ENCODE results near the gene MCM10.

The MCM10 gene

DNA sequence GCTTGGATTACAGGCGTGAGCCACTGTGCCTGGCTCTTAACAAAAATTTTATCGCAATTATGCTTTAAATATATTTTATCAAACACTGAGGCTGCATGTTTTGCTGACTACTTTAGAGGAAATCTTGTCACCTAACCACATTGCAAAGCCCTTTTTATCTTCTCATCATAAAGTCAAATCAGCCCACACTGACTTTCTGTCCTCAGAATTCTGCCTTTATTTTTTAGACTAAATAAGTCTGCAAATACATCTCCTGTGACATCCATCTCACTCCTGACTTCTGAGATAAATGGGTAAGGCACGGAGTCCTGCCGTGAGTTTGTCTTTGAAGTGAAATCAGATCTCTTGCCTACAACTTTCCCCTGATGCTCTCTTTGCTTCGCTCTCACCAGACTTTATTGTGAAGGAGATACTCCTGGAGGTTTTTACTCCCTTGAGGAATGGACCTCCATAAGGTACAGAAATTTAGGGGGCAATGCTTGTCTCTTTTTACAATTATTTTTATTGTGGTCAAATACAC lies 96.3 kb downstream of the MCM10 start:
- Histone ChIP-seq H3K4me2 (no peak overlapping the region), H3K79me2 (ENCODE audit: insufficient read depth, low read depth) (no peaks in the 10 kb centered on the region), H3K4me3 (IDR thresholded peaks at IDR 0.05; ENCODE audit: insufficient read depth, low read depth, low read length) (no peak overlapping the region), H3K36me3 (ENCODE audit: insufficient read depth) (no peaks in the 10 kb centered on the region), H3K27ac (no peak overlapping the region), H3K9ac (no peak overlapping the region), H3K27me3 (ENCODE audit: insufficient read depth, low read depth) (no peaks in the 10 kb centered on the region), H3K4me1 (ENCODE audit: low read depth, poor library complexity, severe bottlenecking) (no peaks in the 10 kb centered on the region), H2AFZ (ENCODE audit: low read depth) (no peak overlapping the region), H4K20me1 (ENCODE audit: insufficient read depth) (no peaks in the 10 kb centered on the region)
- TF ChIP-seq CTCF (conservative IDR thresholded peaks at IDR 0.05; ENCODE audit: low read depth, low read length) = no peak

Measured in KMS-11 (cell line).